Stromal cell of bone marrow (primary cell): ENCODE results near the gene PGM2.

Experiments used
- DNase-seq: peaks from one replicate; pipeline ENCODE4 v3.0.0-alpha.2; 2012; ENCODE audit warnings: low read depth

PGM2 gene

DNA sequence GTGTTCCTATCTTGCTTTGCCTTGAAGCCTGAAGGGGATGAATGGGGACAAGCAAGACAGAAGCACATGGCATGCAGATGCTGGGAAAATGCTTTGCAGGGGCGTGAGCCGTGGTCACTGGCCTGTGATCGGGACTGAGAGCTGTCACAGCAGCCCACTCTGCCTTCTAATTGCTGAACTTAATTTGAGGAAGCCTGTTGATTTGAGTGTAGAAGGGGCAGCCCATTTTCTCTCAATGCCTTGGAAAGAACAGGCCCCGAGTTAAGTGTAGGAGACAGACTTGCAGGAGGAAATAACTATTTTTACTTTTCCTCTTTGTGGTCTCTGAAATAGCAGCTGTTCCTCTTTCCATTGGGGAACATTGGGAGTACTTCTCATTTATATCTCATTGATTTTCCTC, 38.3 kb downstream of the PGM2 start:
- DNase-seq = no peak

DNA sequence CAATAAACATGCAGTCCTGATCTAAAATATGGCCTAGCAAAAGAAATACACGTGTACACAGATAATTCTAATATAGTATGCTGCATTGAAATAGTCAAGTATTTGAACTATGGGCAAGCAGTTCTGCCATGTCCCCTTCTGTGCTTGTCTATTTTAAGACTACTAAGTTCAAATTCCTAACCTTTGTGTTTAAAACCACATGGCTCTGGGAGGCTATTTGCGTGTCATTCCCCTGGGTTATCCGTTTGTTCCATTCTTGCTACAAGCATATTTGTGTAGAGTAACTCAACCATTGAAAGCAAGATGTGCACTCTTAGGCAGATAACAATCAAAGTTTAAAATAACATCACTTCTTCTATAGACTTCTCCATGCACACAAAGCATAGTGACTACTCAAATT, 39.0 kb downstream of the PGM2 start:
- DNase-seq = no peak

DNA sequence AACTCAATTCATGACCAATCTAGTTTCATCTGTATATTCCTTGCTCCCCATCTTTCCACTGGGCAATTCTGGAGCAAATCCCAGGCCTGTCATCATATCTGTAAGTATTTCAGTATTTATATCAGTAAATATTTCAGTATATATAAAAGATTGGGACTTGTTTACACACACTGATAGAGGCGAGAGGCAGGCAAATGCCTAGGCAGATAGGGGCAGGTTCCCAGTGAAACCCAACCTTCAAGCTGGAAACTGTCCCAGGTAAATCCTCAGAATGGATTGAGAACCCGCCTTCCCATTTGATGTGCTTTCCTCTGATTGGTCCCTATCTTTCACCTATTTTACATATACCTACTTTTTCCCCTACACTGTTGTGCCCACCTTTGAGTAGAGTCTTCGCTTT, 40.6 kb downstream of the PGM2 start:
- DNase-seq = no peak

DNA sequence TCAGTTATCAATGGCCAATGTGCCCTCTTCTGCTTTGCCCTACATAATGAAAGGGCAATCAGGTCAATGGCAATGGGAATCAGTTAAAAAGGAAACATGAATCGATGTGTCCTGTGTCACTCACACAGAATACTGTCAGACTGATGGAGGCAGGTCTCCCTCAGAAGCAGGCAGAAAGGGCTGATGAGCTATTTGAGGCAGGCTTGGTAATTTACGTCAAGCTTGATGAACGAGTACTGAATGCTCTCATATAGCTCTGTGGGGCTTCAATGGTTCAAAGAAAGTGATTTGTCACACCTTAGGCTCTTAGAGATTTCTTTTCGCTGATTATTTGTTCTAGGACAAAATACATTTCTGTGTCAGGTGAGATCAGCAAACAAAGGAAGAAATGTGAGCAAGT, 41.8 kb downstream of the PGM2 start:
- DNase-seq = no peak

DNA sequence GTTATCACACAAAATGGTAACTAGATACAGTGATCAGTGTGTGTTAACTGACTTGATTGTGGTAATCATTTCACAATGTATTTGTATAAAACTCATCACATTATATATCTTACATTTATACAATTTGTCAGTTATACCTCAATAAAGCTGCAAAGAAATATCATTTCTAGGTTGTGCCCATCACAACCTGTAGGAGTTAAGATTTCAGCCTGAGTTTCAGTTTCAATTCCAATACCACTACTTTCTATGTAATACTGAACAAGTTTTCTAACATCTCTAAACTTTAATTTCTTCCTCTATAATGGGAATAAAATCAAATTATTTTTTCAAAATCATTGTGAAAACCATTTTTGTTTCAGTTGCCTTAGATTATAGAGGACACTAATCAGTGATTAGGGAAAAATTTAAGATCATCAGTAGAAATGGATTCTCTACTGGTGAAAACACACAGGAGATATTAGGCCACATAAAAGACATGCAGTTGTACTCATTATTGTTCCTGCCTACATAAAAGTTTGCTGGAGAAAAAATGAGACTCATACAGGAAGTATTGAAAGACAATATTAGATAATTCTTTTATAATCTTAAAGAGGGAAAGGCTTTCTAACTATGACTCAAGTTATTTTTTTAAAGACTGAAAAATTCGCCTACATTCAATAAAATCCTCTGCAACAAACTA, 46.0 kb downstream of the PGM2 start:
- no peak for DNase-seq

DNA sequence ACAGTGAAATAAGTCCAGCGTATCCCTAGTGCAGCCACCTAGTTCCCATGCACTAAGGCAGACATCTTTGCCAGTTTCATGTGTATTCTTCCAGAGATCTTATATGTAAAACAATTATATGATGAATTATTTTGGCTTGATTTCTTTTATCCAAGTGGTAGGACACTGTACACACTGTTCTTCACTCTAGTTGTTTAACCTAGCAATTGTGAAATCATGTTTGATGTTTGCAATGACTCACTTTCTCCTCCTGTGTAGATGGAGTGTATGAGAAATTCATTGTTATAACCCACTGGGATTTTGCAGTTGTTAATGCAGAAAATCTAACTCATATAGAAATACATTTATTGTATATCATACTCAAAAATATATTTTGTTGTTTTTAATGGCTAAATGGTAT, 46.9 kb downstream of the PGM2 start:
- DNase-seq = peak; percentile 48

DNA sequence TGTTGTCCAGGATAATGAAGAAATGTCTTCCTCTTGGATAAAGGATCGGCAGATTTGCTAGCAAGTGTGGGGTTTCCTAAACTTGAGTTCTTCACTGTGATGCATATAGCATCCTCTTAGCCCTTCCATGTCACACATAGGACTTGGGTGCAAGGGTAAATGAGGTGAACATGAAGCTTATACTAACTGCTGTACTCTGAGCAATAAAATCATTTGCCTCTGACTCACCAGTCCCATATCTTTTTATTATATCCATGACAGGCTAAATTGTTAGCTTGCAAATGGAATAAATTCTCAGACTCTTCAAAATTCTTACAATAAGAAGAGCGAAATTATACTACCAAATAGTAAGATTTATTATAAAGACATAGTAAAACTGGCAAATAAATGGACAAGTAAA, 49.7 kb downstream of the PGM2 start:
- DNase-seq = no peak

DNA sequence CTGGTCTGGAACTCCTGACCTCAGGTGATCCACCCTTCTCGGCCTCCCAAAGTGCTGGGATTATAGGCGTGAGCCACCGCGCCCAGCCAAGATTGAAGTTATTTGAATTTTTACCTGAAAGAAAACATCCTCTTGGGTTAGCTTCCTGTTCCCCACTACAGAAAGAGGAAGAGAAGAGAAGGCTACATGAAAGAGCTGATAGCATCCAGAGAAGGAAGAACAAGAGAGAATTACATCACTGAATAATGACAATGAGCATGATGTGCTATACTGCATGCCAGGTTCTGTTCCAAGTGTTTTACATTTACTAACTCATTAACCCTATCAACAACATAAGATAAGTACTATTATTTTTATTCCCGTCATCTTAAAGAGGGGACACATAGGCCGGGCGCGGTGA, 52.9 kb downstream of the PGM2 start:
- no peak for DNase-seq

DNA sequence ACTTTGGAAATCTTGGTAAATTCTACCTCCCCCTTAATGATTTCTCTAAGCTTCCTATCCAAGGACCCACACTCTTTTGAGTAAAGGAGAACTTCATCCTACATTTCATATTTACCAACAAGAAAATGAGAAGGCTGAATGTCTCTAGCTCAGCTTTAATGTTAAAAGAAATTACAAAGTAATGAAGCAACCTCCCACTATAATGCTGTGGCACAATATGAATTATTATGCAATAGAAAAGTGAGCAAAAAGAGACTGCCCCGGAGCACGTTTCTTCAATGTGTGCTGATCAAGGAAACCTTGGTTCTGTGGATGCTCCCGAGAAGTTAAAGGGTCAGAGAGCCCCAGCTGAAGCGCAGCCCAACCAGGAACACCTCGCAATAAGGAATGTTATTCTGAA, 55.3 kb downstream of the PGM2 start:
- no peak for DNase-seq

DNA sequence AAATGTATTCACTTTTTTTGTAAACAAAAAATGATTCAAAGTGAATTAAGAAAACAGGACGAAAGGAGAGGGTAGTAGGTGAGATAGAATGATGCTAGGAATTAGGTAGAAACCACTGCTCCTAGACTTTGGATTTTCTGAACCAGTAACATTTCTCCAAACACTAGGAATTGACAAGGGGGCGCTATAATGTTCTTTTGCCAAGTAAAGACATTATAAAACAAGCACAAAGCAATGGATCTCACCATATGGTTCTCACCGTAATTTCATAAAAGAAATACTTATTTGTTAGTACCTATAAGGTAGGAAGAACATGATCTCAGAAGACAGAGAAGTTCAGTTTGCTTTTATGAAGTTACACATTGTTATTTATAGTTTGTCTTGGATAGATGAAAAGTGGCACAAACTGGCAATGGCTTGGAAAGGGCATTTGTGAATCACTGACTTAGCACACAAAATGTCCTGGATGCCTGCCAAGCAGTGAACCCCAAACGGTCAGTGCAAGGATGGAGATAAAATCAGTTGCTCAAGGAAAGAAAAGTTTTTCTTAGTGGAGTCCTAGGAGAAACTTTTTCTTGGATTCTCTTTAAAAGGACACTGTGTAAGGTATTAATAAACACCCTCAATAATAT, 56.3 kb downstream of the PGM2 start:
- DNase-seq = no peak

DNA sequence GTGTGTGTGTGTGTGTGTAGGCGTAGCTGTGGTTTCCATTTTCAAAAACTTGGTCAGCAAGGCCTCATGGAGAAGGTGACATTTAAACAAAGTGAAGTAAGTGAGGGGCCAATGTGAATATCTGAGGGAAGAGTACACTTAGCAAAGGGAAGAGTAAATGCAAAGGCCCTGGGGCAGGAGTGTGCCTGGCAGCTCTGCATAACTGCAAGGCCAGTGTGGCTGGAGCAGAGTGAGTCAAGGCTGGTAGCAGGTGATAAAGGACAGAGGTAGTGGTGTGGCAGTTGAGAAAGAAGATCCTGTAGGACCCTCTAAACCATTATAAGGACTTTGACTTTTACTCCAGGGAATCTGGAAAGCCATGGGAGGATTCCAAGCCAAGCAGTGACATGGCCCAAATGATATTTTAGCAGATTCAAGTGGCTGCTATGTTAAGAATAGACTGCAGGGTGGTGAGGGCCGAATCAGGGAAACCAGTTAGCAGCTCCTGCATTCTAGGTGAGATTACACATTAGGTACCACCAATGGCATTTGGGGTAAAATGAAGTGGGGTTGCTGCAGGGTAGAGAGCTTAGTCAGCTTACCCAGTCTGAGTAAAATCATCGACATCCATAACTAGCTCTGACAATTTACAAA, 58.5 kb downstream of the PGM2 start:
- DNase-seq = no peak

DNA sequence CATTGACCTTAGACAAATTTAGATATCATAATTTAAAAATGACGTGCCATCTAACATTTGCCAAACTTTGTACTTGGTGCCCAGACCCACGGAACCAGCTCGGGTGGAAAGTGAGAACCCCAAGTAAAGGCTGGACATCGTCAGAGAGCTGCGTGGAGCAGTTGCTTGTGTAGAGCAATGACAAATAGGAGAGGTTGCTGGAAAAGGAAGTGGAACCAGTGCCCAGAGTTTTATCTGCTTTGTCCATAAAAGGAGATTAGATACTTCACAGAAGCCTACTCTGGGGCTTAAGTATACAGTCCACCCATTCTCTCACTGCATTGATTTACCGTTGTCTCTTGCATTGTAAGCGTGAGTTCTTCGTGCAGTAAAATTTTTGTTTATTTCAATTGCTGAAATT, 59.0 kb downstream of the PGM2 start:
- no peak for DNase-seq

DNA sequence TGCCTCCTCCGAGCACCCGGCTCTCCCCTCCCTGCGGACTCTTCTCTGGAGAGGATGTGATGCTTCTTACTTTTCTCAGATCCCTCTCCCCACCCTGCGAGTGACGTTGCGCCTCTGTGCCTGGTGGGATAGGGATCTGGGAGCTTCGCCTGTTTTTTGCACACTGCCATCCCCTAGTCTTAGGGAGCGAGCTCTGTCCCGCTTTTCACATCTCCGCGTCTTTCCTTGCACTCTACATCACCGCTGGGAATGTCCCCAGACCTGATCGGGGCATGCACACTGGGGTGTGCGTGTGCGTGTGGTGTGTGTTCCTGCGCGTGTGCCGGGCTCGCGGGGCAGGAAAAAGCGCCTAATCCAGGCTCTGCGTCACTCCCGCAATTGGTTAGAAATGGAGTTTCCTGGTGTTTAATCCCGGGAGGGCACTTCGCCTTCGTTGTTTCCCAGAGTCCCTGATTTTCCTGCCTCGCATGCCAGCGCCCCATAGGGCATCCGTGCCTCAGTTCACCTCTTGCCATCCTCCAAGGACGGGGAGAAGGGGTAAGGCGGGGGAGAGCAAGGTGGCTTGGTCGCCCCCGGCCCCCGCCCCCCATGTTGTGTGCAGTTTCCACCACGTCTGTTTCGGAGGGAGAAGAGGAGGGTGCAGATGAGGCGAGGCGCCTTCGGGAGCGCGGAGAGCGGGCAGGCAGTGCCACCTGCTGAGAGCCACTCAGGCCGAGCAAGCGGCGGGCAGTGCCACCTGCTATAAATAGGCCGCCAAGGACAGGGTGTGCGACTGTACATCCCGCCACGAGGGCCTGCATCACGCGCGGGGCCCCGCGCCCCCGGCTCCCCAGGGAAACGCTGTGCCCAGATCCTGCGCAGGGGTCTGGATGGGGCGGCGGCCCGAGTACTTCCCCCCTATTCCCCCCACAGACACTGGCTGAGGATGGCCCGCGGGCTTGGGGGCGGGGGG, 63.6 kb downstream of the PGM2 start:
- DNase-seq = no peak

DNA sequence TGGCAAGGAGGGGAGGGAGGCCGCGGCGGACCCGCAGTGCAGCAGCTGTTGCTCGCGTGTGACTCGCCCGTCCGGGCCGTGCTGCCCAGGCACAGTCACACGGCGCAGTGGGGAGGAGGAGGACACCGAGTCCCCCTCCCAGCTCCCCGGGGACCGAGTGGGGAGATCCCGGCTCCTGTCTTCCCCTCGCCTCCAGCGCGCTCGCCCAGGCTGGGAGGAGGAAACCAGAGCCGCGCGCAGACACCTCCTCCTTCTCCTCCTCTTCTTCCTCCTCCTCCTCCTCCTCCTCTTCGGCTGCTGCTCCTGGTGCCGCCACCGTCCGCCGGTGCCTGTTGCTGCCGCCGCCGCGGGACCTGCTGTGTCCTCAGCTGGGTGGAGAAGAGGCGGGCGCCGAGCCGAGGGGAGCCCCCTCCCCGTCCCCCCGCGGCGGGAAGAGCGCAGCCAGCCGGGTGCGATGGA, 64.3 kb downstream of the PGM2 start, which contains the start of gene TBC1D1:
TBC1D1 (plus strand) TSS at position 284 of the 459 bp plus-strand sequence. CDS start 11,012 bp downstream, outside the sequence.
- no peak for DNase-seq

DNA sequence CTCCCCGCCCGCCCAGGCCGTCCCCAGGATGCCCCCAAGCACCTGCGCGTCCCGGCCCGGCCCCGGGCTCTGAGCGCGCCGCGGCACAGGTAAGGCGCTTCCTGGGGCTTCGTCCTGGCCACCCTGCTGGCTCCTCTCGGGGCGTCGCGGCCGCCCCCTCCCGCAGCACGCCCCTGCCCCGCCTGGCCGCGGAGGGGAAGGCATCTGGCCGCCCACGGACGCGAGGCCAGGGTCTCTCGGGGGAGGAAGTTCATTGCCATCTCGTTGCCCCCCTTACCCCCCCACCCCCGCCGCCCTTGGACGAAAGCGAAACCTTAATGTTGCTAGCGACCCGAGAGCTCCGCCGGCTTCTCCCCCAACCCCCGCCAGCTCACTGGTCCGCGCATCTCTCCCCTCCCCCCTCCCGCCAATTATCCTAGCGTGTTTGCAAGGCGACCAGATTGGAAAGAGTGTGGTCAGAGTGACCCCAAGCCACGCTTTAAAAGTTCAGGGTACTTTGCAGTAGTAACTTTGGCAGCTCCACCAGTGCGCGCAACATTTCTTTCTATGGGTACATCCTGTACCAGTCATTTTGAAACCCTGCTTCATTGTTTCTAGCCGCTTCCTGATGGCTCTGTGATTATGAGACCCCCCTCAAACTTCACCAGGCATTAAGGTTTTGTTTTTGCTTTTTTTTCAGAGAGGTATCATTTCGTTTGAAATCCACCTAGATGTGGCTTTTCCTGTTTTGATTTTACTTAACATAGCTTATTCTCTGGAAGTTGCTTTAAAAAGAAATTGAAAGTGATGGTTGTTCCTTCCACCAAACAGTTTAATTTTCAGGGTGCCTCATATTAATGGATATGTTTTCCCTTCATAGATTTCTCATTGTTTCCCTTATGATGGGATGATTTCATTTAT, 65.0 kb downstream of the PGM2 start:
- DNase-seq = no peak

DNA sequence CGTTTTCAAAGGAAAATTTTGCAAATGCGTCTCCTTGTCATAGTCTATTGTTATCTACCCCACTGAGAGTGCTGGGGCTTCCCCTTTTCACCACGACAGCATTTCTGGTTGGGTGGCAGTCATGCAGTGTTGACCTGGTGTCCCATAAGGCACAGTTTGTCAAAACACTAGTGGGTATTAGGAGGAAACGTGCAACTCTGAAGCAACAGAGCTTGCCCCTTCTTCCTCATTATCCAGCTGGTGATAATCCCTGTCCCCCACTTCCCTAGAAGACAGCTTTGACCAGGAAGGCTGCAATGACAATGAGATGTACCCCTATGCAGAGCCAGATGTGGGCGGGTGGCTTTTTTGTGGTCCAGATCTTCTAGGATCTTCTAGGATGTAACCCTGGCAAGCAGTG, 66.2 kb downstream of the PGM2 start:
- DNase-seq = no peak

DNA sequence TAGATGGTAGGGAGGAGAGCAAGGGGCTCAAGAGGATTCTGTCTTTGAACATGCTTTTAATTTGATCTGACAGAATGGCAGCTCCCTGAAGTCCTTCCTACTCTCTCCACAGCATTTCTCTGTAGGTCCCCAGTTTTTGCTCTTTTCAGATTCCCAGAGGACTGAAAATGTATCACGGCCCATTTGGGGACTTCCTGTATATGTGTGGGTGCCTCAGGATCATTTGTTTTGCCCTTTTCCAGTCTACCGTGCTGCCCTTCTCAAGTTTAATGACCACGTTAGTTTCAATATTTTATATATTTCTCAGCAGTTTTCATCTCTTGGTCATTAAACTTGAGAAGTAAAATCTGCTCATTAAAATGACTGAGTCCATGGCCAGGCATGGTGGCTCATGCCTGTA, 66.7 kb downstream of the PGM2 start:
- no peak for DNase-seq

DNA sequence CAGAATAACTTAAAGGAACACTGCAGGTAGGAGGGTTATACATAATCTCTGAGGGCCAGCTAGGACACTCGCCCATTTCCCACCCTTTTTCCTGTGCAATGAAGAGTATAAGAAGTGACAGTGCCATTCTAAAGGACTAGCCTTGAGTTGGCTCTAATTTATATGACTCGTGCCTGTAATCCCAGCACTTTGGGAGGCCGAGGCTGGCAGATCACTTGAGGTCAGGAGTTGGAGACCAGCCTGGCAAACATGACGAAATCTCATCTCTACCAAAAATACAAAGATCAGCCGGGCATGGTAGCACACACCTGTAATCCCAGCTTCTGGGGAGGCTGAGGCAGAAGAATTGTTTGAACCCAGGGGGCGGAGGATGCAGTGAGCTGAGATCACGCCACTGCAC, 68.8 kb downstream of the PGM2 start:
- DNase-seq = no peak

DNA sequence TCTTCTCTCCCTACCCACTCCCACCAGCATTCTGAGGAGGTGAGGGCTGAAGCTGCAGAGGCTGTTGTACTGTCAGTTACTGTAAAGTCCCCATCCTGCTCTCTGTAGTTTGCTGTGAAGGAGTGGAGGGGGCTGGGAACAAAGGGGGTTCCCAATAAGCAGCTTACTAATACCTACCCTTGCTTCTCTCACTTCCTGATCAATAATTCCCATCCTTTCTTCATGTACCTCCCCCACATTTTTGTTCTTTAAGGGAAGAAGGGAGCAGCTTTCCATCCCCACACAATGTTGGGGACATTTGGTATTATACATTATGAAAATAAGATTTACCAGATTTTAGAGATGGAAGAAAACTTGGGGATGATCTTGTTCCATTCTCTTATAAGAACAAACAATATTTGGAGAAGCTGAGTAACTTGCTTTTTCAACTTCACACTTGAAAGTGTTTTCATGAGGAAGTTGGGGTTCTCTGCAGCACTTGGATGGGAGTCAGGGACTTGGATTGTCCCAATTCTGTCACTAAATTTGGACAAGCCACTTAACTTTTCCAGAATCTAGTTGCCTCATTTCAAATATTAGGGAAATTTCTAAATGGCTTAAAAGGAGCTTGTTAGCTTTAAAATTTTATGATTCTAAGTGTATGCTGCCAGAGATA, 69.8 kb downstream of the PGM2 start:
- no peak for DNase-seq

DNA sequence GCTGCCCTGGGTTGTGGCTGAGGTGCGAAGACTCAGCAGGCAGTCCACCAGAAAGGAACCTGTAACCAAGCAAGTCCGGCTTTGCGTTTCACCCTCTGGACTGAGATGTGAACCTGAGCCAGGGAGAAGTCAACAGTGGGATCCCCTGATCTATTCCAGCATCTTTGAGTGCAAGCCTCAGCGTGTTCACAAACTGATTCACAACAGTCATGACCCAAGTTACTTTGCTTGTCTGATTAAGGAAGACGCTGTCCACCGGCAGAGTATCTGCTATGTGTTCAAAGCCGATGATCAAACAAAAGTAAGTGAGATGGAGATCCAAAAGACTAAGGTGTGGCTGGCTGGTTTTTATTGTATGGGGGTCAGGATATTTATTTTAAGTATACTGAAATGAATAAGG, 75.7 kb downstream of the PGM2 start:
- no peak for DNase-seq
